ENCODE results near the gene PRPF31.

The PRPF31 gene

GRCh38 chr19:54145541-54146158 lies 30.1 kb downstream of the PRPF31 start:
- no peak for DNase-seq

- no peak for DNase-seq
Observed at GRCh38 chr19:54147676-54148075, 32.1 kb downstream of the PRPF31 start.

- DNase-seq: no peak
Observed at GRCh38 chr19:54148158-54148557, 32.6 kb downstream of the PRPF31 start.

GRCh38 chr19:54149021-54149812 lies 33.7 kb downstream of the PRPF31 start:
- DNase-seq: no peak

- DNase-seq: no peak
Observed at GRCh38 chr19:54151362-54152035, 35.9 kb downstream of the PRPF31 start.

GRCh38 chr19:54152267-54152666 lies 36.7 kb downstream of the PRPF31 start:
- DNase-seq: no peak

- no peak for DNase-seq
Observed at GRCh38 chr19:54152878-54153524, 37.4 kb downstream of the PRPF31 start.

- DNase-seq: no peak
Observed at GRCh38 chr19:54153731-54154326, 38.3 kb downstream of the PRPF31 start.

- DNase-seq: peak; percentile 31 to 38
Observed at GRCh38 chr19:54154603-54155345, 39.2 kb downstream of the PRPF31 start.

GRCh38 chr19:54155694-54156093 lies 40.1 kb downstream of the PRPF31 start:
- DNase-seq: no peak

- no peak for DNase-seq
Observed at GRCh38 chr19:54156490-54156889, 40.9 kb downstream of the PRPF31 start.

- DNase-seq: no peak
Observed at GRCh38 chr19:54156953-54157352, 41.4 kb downstream of the PRPF31 start.

GRCh38 chr19:54158812-54159351 lies 43.3 kb downstream of the PRPF31 start:
- DNase-seq: peak in 1 of 2 donors; percentile 33

- peak; percentile 100 for DNase-seq
Observed at GRCh38 chr19:54159352-54160181, 44.0 kb downstream of the PRPF31 start, which contains the start of gene LENG1. TSS of gene LENG1 (minus strand) at chr19:54159721. CDS start at chr19:54159695, 26 bp downstream.

GRCh38 chr19:54160182-54160811 lies 44.7 kb downstream of the PRPF31 start:
- DNase-seq: no peak

GRCh38 chr19:54160854-54161253 lies 45.3 kb downstream of the PRPF31 start:
- no peak for DNase-seq

GRCh38 chr19:54162241-54162805 lies 46.8 kb downstream of the PRPF31 start:
- peak; percentile 79 to 86 for DNase-seq

- DNase-seq: no peak
Observed at GRCh38 chr19:54162884-54163283, 47.3 kb downstream of the PRPF31 start.

GRCh38 chr19:54164369-54165068 lies 49.0 kb downstream of the PRPF31 start:
- DNase-seq: peak; percentile 63 to 79

Data from CD4-positive, alpha-beta T cell treated with Interleukin-1 beta for 1 hour (primary cell).